ENCODE measurements around the gene ZNF678. TPM values are rescaled to one million over a fixed set of nuclear protein-coding genes. Genes with fewer than 3 reads are reported as not detected.

The ZNF678 gene
- 11.4 TPM for polyA plus RNA-seq (2013)

GRCh38 chr1:227563324-227564201 is at the start of gene ZNF678:
ZNF678 (plus strand) TSS chr1:227563556; CDS start chr1:227650992, 87,436 bp downstream.
- Histone ChIP-seq H3K9me3 (ENCODE audit: control extremely low read depth in 1 of 5, control insufficient read depth in 4 of 5, insufficient read depth in 2 of 5, low read depth in 1 of 5, low read length in 4 of 5) (peaks cover 4 to 52% (median 21%) of the 10 kb centered on the region in 5 experiments), H3K36me3 (ENCODE audit: control insufficient read depth in 4 of 4, insufficient read depth in 4 of 4, low read length in 3 of 4) (peaks cover 6 to 18% (median 9%) of the 10 kb centered on the region in 4 experiments), H3K27me3 (replicated peaks in 2 of 5; ENCODE audit: control insufficient read depth in 4 of 5, insufficient read depth in 5 of 5, low read length in 4 of 5) (peaks cover 0 to 39% (median 16%) of the 10 kb centered on the region in 5 experiments), H3K4me3 (ENCODE audit: control insufficient read depth in 1 of 7, extremely low read depth in 1 of 7, insufficient read depth in 4 of 7, low read depth in 2 of 7, low read length in 6 of 7) (peak within 1 kb of the TSS; percentile 80 to 93 (median 87)), H3K4me1 (ENCODE audit: control extremely low read depth in 1 of 4, control insufficient read depth in 4 of 4, insufficient read depth in 4 of 4, low read length in 3 of 4) (peaks cover 7 to 25% (median 13%) of the 10 kb centered on the region in 4 experiments), H3K27ac (ENCODE audit: insufficient read depth in 1 of 2, low read depth in 1 of 2, low read length in 2 of 2, poor library complexity in 1 of 2, severe bottlenecking in 2 of 2) (peak within 1 kb of the TSS; percentile 91 to 98)
- POLR2A ChIA-PET, result interaction anchor here (0.9 kb wide), 1 partner anchor 21 kb away, joined by 3 read pairs; no protein-coding TSS in a partner anchor
- CTCF ChIA-PET, result interaction anchor here (1.7 kb wide), 1 partner anchor 21 kb away, joined by 8 read pairs; no protein-coding TSS in a partner anchor
- under 1% methylated on average over 25 of the region's 39 CpGs for WGBS (ENCODE audit: insufficient coverage)
- peak; percentile 94 to 98 (median 97) for DNase-seq

DNA sequence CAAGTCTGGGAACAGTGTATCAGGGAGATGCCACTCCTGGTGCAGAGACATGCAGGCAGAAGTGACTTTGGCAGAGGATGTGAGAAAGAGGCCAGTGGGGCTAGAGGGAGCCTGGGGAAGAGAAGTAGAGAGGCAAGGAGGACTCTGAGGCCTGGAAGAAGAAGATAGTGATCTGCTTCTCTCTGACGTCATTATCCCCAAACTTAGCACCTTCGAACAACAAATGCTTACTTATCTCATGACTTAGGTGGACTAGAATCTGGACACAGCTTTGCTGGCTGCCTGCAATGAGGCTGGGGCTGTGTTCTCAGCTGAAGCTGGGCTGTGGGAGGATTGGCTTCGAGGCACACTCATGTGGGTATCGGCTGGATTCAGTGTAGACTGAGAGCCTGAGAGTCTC is 44.5 kb upstream of the ZNF678 start:
- CTCF ChIA-PET, result no interaction called here

GRCh38 chr1:227521782-227522181 is 41.6 kb upstream of the ZNF678 start:
- no peaks in the 10 kb centered on the region for H3K27me3 ChIP-seq (replicated peaks in 2 of 5; ENCODE audit: control insufficient read depth in 4 of 5, insufficient read depth in 5 of 5, low read length in 4 of 5)
- no peak for DNase-seq
- no peak overlapping the region for H3K4me3 ChIP-seq (ENCODE audit: control insufficient read depth in 1 of 7, extremely low read depth in 1 of 7, insufficient read depth in 4 of 7, low read depth in 2 of 7, low read length in 6 of 7)
- ChIA-PET CTCF (interaction anchor here (1.2 kb wide), 1 partner anchor 477 kb away, joined by 3 read pairs; no protein-coding TSS in a partner anchor), POLR2A (no interaction called here)
- peaks cover 1 to 18% (median 3%) of the 10 kb centered on the region in 5 experiments for H3K9me3 ChIP-seq (ENCODE audit: control extremely low read depth in 1 of 5, control insufficient read depth in 4 of 5, insufficient read depth in 2 of 5, low read depth in 1 of 5, low read length in 4 of 5)
- no peak overlapping the region for H3K27ac ChIP-seq (ENCODE audit: insufficient read depth in 1 of 2, low read depth in 1 of 2, low read length in 2 of 2, poor library complexity in 1 of 2, severe bottlenecking in 2 of 2)
- 79% methylated on average over 11 of the region's 11 CpGs for WGBS (ENCODE audit: insufficient coverage)
- H3K36me3 ChIP-seq (ENCODE audit: control insufficient read depth in 4 of 4, insufficient read depth in 4 of 4, low read length in 3 of 4), result no peaks in the 10 kb centered on the region
- H3K4me1 ChIP-seq (ENCODE audit: control extremely low read depth in 1 of 4, control insufficient read depth in 4 of 4, insufficient read depth in 4 of 4, low read length in 3 of 4), result no peaks in the 10 kb centered on the region

More for the DNA sequence above, 44.5 kb upstream of the ZNF678 start:
- no peak for DNase-seq
- POLR2A ChIA-PET, result no interaction called here
- Histone ChIP-seq H3K36me3 (ENCODE audit: control insufficient read depth in 4 of 4, insufficient read depth in 4 of 4, low read length in 3 of 4) (no peaks in the 10 kb centered on the region), H3K9me3 (ENCODE audit: control extremely low read depth in 1 of 5, control insufficient read depth in 4 of 5, insufficient read depth in 2 of 5, low read depth in 1 of 5, low read length in 4 of 5) (peaks cover 0 to 6% (median 2%) of the 10 kb centered on the region in 5 experiments), H3K4me3 (ENCODE audit: control insufficient read depth in 1 of 7, extremely low read depth in 1 of 7, insufficient read depth in 4 of 7, low read depth in 2 of 7, low read length in 6 of 7) (no peak overlapping the region), H3K27ac (ENCODE audit: insufficient read depth in 1 of 2, low read depth in 1 of 2, low read length in 2 of 2, poor library complexity in 1 of 2, severe bottlenecking in 2 of 2) (no peak overlapping the region), H3K27me3 (replicated peaks in 2 of 5; ENCODE audit: control insufficient read depth in 4 of 5, insufficient read depth in 5 of 5, low read length in 4 of 5) (peaks cover 0 to 2% (median 0%) of the 10 kb centered on the region in 5 experiments), H3K4me1 (ENCODE audit: control extremely low read depth in 1 of 4, control insufficient read depth in 4 of 4, insufficient read depth in 4 of 4, low read length in 3 of 4) (no peaks in the 10 kb centered on the region)
- no CpG with 5 or more reads among the region's 4 CpGs for WGBS (ENCODE audit: insufficient coverage)

DNA sequence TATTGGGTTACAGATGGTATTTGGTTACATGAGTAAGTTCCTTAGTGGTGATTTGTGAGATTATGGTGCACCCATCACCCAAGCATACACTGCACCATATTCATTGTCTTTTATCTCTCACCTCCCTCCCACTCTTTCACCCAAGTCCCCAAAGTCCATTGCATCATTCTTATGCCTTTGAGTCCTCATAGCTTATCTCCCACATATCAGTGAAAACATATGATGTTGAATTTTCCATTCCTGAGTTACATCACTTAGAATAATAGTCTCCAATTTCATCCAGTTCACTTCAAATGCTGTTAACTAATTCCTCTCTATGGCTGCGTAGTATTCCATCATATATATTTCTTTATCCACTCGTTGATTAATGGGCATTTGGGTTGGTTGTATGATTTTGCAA is 36.8 kb upstream of the ZNF678 start:
- CTCF ChIA-PET, result no interaction called here
- Histone ChIP-seq H3K4me3 (ENCODE audit: control insufficient read depth in 1 of 7, extremely low read depth in 1 of 7, insufficient read depth in 4 of 7, low read depth in 2 of 7, low read length in 6 of 7) (no peak overlapping the region), H3K27ac (ENCODE audit: insufficient read depth in 1 of 2, low read depth in 1 of 2, low read length in 2 of 2, poor library complexity in 1 of 2, severe bottlenecking in 2 of 2) (no peak overlapping the region), H3K27me3 (replicated peaks in 2 of 5; ENCODE audit: control insufficient read depth in 4 of 5, insufficient read depth in 5 of 5, low read length in 4 of 5) (no peaks in the 10 kb centered on the region), H3K36me3 (ENCODE audit: control insufficient read depth in 4 of 4, insufficient read depth in 4 of 4, low read length in 3 of 4) (no peaks in the 10 kb centered on the region), H3K4me1 (ENCODE audit: control extremely low read depth in 1 of 4, control insufficient read depth in 4 of 4, insufficient read depth in 4 of 4, low read length in 3 of 4) (no peaks in the 10 kb centered on the region), H3K9me3 (ENCODE audit: control extremely low read depth in 1 of 5, control insufficient read depth in 4 of 5, insufficient read depth in 2 of 5, low read depth in 1 of 5, low read length in 4 of 5) (peaks cover 3 to 52% (median 13%) of the 10 kb centered on the region in 5 experiments)
- no peak for DNase-seq
- POLR2A ChIA-PET, result no interaction called here
- no CpG with 5 or more reads among the region's 2 CpGs for WGBS (ENCODE audit: insufficient coverage)

- CTCF ChIA-PET, result interaction anchor here (0.8 kb wide), 1 partner anchor 42 kb away, joined by 3 read pairs; no protein-coding TSS in a partner anchor
- Histone ChIP-seq H3K4me3 (ENCODE audit: control insufficient read depth in 1 of 7, extremely low read depth in 1 of 7, insufficient read depth in 4 of 7, low read depth in 2 of 7, low read length in 6 of 7) (no peak overlapping the region), H3K27ac (ENCODE audit: insufficient read depth in 1 of 2, low read depth in 1 of 2, low read length in 2 of 2, poor library complexity in 1 of 2, severe bottlenecking in 2 of 2) (no peak overlapping the region), H3K27me3 (replicated peaks in 2 of 5; ENCODE audit: control insufficient read depth in 4 of 5, insufficient read depth in 5 of 5, low read length in 4 of 5) (no peaks in the 10 kb centered on the region), H3K4me1 (ENCODE audit: control extremely low read depth in 1 of 4, control insufficient read depth in 4 of 4, insufficient read depth in 4 of 4, low read length in 3 of 4) (no peaks in the 10 kb centered on the region), H3K36me3 (ENCODE audit: control insufficient read depth in 4 of 4, insufficient read depth in 4 of 4, low read length in 3 of 4) (no peaks in the 10 kb centered on the region), H3K9me3 (ENCODE audit: control extremely low read depth in 1 of 5, control insufficient read depth in 4 of 5, insufficient read depth in 2 of 5, low read depth in 1 of 5, low read length in 4 of 5) (peaks cover 3 to 59% (median 28%) of the 10 kb centered on the region in 5 experiments)
- WGBS (ENCODE audit: insufficient coverage), result 100% methylated on average over 1 of the region's 3 CpGs
- POLR2A ChIA-PET, result no interaction called here
- DNase-seq, result no peak
Measured at GRCh38 chr1:227532019-227532619, 31.2 kb upstream of the ZNF678 start.

DNA sequence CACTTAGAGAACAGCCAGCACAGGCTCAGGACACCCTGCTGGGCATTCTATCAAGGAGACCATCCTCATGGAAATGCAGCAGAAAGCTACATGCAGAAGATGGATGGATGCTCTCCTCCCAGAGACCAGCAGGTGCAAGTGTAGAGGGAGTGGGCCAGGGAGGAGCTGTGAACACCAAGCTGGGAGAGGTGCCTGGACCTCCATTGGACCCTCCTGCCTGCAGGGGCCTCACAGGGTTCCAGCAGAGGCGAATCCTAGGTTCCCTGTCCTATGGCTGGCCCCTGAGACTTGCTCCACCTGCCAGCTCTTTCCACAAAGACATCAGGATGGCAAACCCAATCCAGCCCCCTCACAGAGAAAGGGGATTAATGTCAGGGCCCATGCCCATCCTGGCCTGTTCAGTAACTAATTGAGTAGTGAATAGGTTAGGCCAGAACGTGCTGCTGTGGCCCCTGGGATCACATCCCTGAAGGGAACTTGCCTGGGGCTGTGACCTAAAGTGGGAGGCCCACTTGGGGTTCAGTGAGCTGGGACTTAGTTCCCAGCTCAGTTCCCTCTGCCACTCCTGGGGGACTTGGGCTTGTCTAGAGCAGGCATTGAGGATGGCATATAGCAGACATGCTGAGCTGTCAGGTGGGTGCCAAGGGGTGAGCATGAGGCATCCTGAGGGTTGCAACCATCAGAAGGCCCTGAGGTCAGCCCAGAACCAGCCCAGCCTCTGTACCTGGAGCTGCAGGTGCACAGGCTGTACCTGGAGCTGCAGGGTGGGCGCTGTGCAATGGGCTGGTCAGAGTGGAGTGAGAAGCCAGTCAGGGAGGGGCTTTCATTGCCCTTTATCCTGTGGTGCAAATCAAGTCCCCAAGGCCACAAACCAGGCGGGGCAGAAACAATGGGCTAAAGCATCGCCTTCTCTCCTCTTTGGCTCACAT is 22.9 kb upstream of the ZNF678 start:
- Histone ChIP-seq H3K9me3 (ENCODE audit: control extremely low read depth in 1 of 5, control insufficient read depth in 4 of 5, insufficient read depth in 2 of 5, low read depth in 1 of 5, low read length in 4 of 5) (peaks cover 0 to 12% (median 4%) of the 10 kb centered on the region in 5 experiments), H3K36me3 (ENCODE audit: control insufficient read depth in 4 of 4, insufficient read depth in 4 of 4, low read length in 3 of 4) (no peaks in the 10 kb centered on the region), H3K27ac (ENCODE audit: insufficient read depth in 1 of 2, low read depth in 1 of 2, low read length in 2 of 2, poor library complexity in 1 of 2, severe bottlenecking in 2 of 2) (no peak overlapping the region), H3K4me3 (ENCODE audit: control insufficient read depth in 1 of 7, extremely low read depth in 1 of 7, insufficient read depth in 4 of 7, low read depth in 2 of 7, low read length in 6 of 7) (no peak overlapping the region), H3K27me3 (replicated peaks in 2 of 5; ENCODE audit: control insufficient read depth in 4 of 5, insufficient read depth in 5 of 5, low read length in 4 of 5) (peaks cover 0 to 2% (median 0%) of the 10 kb centered on the region in 5 experiments), H3K4me1 (ENCODE audit: control extremely low read depth in 1 of 4, control insufficient read depth in 4 of 4, insufficient read depth in 4 of 4, low read length in 3 of 4) (peaks cover 0 to 14% (median 13%) of the 10 kb centered on the region in 4 experiments)
- no peak for DNase-seq
- ChIA-PET POLR2A (no interaction called here), CTCF (interaction anchor here (1.2 kb wide), 1 partner anchor 22 kb away, joined by 5 read pairs; no protein-coding TSS in a partner anchor)
- WGBS (ENCODE audit: insufficient coverage), result 100% methylated on average over 4 of the region's 5 CpGs

Data from common myeloid progenitor, CD34-positive (primary cell).